GM19324 (cell line): ENCODE results near the gene NCAM1.

Source experiments
- ATAC-seq: cut with Tn5 transposase; IDR thresholded peaks from one replicate; pipeline ENCODE4 v1.9.1; 2021; ENCODE audit warnings: mild to moderate bottlenecking, moderate library complexity; ENCODE audit not compliant: unreplicated experiment, low FRiP score

Gene NCAM1

DNA sequence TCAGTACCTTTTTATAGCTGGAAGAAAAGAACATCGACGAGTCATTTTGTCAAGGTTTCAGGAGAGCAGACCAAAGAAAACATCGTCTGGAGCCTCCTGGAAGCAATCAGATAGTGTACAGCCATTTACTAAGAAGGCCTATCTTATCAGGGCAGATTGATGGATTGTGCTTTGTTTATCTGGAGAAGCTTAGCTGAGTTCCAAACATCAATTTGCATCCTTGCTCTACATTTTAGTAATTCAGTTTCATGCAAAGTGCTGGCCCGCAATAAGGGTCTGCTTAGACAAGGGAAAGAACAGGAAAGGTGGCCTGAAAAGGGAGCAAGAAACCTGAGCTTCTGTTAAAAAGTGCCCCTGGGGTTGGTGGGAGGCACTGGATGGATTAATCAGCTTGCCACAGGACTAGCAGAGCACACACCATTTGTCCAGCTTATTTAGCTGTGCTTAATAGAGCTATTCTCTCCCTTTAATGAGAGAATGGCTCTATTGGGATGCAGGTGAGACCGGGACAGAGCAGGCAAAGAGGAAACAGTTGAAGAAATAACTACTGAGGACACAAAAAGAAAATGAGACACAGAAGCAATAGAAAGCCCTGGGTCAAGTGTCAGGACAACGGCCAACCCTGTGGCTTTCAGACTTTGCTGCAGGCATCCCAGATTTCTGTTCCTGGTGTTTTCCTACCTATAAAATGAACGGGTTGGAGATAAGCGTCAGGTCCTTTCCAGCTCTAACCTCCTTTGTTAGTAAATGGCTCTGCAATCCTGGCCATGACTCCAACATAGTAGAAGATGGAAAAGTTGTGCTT, 231.1 kb downstream of the NCAM1 start:
- ATAC-seq, result no peak

DNA sequence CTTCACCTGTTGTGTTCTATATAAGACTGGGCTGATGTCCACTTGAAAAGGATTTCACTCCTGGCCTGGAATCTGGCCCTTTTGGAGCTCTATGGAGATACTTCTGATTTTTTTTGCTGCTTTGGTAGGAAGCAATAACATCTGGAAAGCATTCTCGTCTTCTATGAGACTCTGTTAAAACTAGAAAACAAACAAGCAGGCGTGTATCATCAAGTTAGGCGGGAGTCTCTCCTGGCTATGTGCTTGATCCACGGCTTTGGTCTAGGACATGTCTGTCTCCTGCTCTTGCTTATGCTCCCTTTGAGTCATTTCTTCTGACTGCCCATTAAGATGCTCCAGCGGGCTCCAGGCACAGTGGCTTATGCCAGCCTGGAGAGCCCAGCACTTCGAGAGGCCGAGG, 231.8 kb downstream of the NCAM1 start:
- no peak for ATAC-seq

DNA sequence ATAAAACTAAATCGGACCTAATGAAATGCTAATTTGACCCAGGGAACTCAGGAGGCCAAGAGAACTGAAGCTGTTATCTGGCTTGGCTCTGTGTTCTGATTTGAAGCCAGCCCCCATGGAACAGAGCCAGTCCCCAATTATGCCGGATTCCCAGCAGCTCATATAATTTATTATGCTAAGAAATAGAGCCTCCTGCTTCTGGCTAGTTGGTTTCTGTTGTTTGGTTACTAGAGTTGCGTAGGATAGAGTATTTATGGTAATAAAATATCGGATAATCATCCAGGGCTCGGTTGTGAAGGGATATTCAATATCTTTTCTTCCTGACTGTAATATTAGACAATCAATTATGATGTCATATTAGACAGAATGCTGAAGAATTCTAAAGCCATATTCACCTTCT, 232.7 kb downstream of the NCAM1 start:
- no peak for ATAC-seq

DNA sequence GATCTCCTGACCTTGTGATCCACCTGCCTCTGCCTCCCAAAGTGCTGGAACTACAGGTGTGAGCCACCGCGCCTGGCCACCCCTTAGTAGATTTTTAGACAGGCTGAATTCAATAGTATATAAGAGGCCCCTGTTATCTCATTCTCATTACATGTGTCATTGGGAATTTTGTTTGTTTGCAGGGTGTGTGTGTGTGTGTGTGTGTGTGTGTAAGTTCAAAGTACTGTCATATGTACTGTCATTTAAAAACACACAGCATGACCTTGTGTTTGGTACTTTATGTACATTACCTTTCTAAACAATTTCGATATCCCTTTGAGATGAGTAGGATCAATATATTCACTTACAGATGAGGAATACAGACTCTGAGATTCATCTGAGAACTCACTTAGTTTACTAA, 234.5 kb downstream of the NCAM1 start:
- ATAC-seq, result no peak

DNA sequence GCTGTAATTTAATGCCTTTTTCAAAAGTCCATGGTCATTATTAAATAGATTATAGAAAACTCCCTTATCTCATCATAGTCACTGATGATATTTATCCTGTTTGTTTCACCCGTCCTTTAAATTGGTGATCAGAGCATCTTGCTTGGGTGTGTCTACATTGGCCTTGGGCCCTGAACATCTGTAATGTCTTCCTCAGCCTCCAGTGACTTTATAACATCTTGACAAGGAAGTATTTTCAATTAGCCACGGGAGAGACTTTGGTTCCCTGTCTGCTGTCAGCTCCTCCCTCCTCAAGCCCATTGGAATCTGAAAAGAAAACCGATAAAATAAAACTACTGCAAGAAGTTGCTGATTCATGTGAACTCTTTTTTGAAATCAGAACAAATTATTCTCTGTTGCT, 236.2 kb downstream of the NCAM1 start:
- no peak for ATAC-seq

DNA sequence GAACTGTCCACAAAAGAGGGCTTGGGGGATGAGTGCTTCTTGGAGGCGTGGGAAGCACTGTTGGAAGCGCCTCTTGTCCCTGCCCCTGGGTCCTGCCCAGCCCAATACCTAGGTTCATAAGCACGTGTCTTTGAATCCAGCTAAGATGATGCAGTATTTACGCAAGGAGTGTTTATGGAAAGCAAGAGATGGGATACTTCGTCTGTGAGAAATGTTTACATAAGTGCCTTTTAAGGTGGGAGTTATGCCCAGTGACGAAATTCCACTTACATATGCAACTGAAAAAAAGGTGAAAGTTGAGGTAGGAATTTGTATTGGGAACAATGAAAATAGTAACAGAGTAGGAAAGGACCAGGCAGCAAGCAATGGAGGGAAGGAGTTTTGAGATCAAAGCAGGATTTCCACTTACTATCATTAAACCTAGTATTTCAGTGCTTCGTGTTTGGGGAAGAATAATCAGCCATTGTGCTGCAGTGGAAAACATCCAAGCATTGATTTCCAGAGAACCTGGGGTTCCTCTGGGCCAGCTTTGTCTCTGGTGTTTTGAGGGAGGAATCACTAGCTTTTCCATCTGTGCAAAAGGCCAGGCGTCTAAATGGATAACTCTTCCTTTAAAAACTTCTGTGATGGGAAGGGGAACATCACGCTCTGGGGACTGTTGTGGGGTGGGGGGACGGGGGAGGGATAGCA, 237.9 kb downstream of the NCAM1 start:
- ATAC-seq, result no peak

DNA sequence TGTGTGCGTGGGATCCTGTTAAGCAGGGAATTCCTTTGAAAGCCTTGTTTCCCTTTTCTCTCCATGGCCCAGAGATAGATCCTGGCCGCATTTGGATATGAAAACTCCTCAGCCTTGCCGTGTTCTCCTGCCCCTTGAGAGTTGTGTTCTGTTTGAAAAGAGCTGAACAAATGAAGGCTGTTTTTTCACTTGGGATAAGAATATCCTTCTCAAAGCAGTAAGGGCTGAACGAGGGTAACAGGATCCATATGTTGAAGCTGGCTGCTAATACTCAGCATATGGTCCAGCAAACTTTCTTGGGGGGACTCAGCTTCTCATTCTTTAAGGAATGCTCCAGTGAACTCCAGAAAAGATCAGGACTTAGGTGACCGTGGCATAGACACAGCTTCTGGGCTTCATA, 238.6 kb downstream of the NCAM1 start:
- ATAC-seq, result no peak

DNA sequence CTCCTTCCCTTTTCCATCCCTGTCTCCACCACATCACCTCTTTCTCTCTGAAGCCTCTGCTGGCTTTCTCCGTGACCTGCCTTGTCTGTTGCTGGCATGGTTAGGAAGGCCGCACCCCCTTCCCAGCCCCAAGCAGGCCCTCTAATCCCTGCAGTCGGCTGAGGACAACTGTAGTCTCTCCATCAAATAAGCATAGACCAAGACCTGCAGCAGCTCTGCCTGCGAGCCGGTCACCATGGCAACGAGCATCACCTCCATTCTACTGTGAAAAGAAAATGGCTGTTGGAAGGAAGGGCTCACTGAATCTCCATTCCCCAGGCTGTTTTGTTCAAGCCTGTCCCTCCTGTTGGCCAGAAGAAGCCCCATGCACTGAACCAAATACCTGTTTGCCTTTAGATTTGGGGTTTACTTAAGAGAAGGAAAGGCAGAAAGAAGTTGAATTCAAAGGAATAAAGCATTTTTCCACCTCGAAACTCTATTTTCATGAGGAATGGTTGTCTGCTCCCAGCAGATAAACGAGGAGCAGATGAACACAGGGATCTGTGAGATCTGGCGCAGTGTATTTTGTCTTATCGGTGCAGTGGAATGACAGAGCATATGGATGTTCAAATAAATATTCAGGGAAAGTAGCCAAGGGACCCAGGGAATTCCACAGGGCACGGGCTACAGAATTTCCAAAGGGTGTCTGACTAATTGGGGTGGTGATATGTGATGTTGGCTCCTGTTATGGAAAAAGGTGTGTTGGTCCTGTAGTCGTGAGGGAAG, 240.0 kb downstream of the NCAM1 start:
- ATAC-seq, result no peak

DNA sequence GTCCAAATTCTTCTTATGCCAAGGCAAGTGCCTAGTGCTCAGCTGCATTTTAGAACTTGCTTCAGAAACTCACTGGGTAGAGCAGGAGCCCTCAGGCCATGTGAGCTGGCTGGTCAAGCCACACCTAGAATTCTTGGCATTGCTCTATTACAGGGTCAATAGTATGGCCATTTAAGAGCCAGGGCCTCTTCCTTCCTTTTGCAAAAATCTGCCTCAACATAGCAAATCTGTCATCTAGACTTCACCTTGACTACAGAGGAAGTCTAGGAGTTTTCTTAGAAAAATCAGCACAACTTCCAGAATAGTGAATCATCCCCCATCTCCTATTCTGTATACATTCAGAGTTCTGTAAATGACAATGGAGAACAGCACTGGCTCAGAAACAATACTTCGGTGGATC, 241.2 kb downstream of the NCAM1 start:
- no peak for ATAC-seq

DNA sequence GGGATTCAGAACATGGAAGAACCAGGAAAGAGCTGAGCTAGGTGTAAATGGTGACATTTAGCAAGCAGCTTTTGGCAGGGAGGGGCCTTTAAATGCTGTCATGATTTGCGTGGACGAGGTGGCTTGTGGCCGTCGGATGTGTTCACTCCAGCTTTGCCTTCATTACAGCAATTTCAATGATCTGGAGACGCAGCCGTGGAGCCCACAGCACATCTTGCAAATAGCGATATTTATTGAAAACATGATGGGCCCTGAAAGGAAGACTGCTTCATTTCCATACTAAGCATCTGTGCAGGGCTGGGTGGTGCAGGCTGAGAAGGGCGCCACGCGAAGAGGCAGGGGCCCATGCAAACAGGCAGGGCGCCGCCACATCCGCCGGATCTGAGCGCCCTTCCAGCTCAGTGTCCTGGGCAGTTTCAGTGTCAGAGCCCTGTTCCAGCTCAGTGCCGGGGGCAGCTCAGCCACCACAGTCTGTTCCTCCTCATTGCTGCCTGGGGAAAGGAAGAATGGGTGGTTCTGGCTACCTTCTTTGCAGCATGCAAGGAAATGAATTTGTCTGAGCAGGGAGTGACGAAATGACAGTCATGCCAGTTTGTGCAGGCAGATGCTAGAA, 242.0 kb downstream of the NCAM1 start:
- ATAC-seq, result no peak

DNA sequence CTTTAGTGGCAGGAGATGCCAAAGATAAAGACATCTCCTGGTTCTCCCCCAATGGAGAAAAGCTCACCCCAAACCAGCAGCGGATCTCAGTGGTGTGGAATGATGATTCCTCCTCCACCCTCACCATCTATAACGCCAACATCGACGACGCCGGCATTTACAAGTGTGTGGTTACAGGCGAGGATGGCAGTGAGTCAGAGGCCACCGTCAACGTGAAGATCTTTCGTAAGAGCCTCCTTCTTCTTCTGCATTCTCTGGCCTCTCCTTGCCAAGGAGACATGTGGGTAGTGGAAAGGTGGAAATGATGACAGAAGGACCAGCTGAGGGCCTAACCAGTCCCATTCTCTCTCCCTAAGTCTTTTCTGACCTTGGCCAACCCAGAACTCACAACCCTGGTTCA, 243.1 kb downstream of the NCAM1 start:
- ATAC-seq, result no peak

DNA sequence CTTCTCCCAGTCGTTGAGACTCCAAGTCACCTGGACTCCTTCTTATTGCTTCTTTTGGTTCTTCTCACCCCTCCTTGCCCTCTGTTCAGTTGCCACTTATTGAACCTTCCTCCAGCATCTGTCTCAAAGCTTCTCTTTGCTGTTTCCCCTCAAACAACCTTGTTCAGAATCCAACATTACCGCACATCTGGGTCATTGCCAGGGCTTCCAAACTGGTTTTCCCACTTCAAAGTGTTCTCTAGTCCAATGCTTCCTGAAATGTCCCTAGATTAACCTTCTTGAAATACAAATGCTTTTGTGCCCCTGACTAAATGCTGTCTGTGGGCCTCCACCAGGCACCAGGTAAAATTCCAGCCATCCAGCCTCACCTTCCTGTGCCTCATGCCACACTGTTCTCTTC, 252.3 kb downstream of the NCAM1 start:
- ATAC-seq, result no peak

DNA sequence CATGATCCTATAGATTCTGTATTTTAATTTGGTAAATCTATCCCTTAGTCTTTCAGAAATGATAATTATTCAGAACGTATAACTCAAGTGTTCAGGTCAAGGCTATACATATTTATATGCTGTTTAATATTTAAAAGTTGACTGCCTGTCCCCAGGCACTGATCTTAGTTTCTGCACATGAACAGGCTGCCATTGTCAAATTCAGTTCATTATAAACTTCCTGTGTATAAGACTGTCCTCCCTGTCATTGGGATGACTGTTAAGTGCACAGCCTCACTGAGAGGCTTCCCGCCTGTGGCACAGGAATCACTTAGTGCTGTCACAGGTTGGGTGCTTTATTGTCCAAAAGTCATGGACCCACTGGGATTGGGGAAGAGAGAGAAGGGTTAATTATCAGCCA, 261.0 kb downstream of the NCAM1 start:
- ATAC-seq, result no peak

DNA sequence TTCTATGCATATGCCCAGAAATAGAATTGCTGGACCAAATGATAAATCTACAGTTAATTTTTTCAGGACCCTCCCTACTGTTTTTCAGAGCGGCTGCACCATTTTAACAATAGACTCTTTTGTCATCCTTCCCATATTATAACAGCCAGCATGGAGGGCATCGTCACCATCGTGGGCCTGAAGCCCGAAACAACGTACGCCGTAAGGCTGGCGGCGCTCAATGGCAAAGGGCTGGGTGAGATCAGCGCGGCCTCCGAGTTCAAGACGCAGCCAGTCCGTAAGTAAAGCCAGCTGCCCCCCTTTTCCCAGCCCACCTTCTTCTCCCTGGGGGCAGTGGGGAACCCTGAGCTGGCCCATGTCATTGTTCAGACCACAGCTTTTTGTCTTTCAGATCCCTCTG, 273.7 kb downstream of the NCAM1 start:
- ATAC-seq, result no peak

DNA sequence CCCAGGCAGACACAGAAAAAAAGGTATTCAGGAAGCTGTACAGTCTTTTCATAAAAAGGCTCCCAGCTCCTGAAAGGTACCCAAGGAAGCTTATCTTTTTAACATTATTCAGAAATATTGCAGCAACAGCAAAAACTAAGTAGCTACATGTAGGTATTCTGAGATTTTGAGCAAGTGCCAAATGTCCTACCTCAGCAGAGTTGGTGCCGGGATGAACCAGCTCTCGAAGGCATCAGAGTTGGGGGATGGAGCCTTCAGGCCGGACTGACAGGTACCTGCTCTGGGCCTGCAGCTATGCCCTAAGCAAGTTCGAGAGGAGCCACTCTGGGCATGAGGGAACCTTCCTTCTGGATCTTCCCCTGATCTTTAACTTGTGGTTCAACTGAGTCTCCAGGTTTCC, 276.0 kb downstream of the NCAM1 start:
- ATAC-seq, result no peak

DNA sequence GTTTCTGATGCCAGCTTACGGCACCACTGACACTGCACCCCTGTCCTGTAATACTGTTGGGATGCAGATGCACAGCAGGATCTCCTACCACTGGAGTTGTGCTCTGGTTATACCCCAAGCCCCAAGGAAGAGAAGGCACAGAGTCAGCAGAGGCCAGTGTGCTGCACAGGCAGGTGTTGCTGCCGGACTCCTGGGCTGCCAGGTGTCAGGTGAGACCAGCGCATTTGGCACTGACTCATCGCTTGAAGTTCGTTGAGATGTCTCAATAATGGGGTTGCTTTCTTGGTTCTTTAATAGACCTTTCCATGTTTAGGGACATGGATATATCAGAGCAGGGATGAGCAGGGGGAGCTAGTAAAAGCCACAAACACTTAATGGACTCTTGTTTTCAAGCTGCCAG, 277.5 kb downstream of the NCAM1 start:
- no peak for ATAC-seq

DNA sequence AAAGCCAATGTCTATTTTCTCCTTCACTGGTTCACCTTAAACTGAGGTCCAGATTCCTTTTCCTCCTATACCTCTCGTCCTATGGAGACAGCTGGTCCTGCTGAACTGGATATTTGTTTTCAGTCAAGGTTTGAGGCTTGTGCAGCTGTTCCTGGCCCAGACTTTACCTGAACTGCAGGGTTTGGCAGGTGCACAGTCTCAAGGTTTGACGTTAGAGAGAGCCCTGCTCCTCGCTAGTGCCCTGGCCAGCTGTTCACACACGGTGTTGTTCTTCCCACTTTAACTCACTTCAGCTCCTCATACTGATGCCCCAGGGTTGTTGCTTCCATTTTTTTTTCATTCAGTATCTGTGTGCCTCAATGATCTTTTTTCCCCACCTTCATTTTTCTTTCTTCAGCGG, 279.2 kb downstream of the NCAM1 start:
- no peak for ATAC-seq

DNA sequence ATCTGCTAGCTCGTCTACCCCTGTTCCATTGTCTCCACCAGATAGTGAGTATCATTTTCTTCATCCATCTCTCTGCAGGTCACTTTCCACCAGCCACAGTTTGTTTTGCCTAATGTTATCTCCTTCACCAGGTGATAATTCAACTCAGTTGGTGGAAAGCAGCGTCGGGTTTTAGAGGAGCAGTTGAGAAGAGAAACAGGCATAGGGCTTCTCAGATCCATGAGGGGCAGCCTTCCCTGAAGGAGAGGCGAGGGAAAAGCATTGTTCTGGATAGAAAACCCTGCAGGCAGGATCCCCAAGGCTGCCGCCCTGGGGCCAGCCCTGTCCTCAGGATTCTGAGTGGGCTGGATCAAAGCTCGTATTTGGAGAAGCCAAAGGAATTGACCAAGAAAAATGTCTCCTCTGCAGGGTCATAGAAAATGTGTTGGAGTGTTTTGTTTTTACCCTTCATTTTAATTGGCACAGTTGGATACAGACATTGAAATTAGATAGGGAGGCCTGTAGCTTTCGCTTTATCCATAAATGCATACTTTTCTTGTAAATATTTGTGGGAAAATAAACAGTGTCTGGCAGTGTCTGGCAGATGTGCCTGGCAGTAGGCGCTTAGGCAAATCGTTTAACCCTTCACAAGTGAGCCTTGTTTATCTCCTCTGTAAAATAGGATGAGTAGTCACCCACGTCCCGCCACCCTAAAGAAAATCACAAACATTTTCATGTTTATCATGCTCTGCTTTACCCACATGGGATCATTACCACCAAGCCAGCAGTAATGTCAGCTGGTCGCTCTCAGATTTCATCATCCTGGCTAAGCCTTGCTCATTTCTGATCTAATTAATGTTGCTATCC, 279.8 kb downstream of the NCAM1 start:
- ATAC-seq, result no peak

DNA sequence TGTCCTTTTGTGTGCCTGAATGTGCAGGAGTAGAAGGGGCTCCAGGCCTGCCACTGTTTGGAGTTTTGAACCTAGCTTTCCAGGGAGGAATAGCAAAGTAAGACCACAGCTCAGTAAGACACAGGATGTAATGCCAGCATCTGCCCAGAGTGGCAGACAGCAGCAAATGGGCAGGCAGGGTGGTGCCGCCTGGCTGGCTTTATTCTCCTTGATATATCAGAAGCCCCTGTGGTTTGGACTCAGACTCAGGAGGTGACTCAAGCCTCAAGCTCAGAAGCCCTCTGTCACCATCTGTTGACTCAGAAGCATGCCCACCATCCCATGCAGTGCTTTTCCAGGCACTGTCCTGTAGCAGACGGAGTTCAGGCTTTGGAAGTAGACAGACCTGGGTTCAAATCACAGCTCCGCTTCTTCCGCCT, 280.4 kb downstream of the NCAM1 start:
- ATAC-seq, result no peak

DNA sequence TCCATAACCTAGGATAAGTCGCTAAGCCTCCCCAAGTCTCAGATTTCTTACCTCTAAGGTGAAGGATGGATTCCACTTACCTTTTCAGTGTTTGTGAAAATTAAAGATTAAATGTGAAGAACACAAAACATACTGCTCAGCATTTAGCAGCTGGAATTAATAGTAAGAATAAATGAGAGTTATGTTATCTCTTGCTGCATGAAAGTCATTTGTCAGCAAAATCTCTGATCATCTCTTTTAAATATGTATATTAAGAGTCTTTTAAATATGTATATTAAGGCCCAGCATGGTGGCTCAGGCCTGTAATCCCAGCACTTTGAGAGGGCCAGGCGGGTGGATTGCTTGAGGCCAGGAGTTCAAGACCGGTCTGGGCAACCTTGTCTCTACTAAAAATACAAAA, 280.8 kb downstream of the NCAM1 start:
- ATAC-seq, result no peak
